Tibial artery (tissue), 4 donors: ENCODE results near the gene PIN1.
A peak's percentile ranks its signal among the peaks of the same experiment; 100 is the strongest.

Experiments used
- DNase-seq, 2 donors: peaks; one replicate each; pipeline ENCODE4 v3.0.0-alpha.2; 2019
- H3K27ac ChIP-seq, 2 donors: fragments of 200-600 bp; sonication (generic) in 1 of 2; 1 replicate in 1 of 2; 2 replicates in 1 of 2; pipeline ENCODE4 v1.5.1; 2018 to 2019; ENCODE audit warnings: mild to moderate bottlenecking in 1 of 2
- H3K27me3 ChIP-seq, 2 donors: fragments of 200-600 bp; sonication (generic) in 1 of 2; one replicate each; pipeline versions ENCODE4 v1.5.1 to v1.6.0; 2016 to 2019
- H3K36me3 ChIP-seq, 3 donors: fragments of 200-600 bp; sonication (generic) in 2 of 3; one replicate each; pipeline ENCODE4 v1.5.1; 2016 to 2019; ENCODE audit warnings: mild to moderate bottlenecking in 2 of 3
- H3K4me1 ChIP-seq, 4 donors: fragments of 200-600 bp; sonication (generic) in 2 of 4; 1 replicate in 3 of 4; 2 replicates in 1 of 4; pipeline ENCODE4 v1.5.1; 2016 to 2019
- H3K4me3 ChIP-seq, 2 donors: fragments of 200-600 bp; sonication (generic) in 1 of 2; 1 replicate in 1 of 2; 2 replicates in 1 of 2; pipeline ENCODE4 v1.5.1; 2018 to 2019; ENCODE audit warnings: mild to moderate bottlenecking in 2 of 2
- H3K9me3 ChIP-seq, 3 donors: fragments of 200-600 bp; sonication (generic) in 1 of 3; one replicate each; pipeline ENCODE4 v1.5.1; 2016 to 2019
- CTCF ChIP-seq, 2 experiments: fragments of 200-600 bp in 1 of 2; fragments of 450-650 bp in 1 of 2; IDR thresholded peaks; one replicate each; pipeline ENCODE4 v1.5.1; 2017 to 2019; ENCODE audit warnings: antibody characterized with exemption in 2 of 2, mild to moderate bottlenecking in 1 of 2, moderate library complexity in 1 of 2
- intact Hi-C: fragments of 100-400 bp; cut with DNase I; formaldehyde crosslinking; loops from one replicate; pipeline ENCODE4 v1.15.0; 2023; ENCODE audit warnings: low total_unique reads

PIN1 gene

GRCh38 chr19:9823816-9824215 is 11.3 kb upstream of the PIN1 start:
- H3K9me3 ChIP-seq: no peaks in the 10 kb centered on the region
- H3K36me3 ChIP-seq: peaks cover 0 to 6% (median 0%) of the 10 kb centered on the region in 3 donors
- no peak overlapping the region for H3K27ac ChIP-seq
- intact Hi-C loops: no loop called here
- peaks cover 0 to 28% (median 25%) of the 10 kb centered on the region in 4 donors for H3K4me1 ChIP-seq
- no peaks in the 10 kb centered on the region for H3K27me3 ChIP-seq
- H3K4me3 ChIP-seq: no peak overlapping the region
- DNase-seq: no peak
- TF ChIP-seq CTCF (IDR thresholded peaks at IDR 0.05): no peak

- Histone ChIP-seq H3K9me3 (no peaks in the 10 kb centered on the region), H3K4me3 (peak within 1 kb of the TSS; percentile 77 to 95), H3K36me3 (peaks cover 0 to 33% (median 13%) of the 10 kb centered on the region in 3 donors), H3K27ac (peak within 1 kb of the TSS; percentile 85 to 88), H3K4me1 (peaks cover 0 to 29% (median 25%) of the 10 kb centered on the region in 4 donors), H3K27me3 (no peaks in the 10 kb centered on the region)
- intact Hi-C loops: no loop called here
- TF ChIP-seq CTCF (IDR thresholded peaks at IDR 0.05): no peak
- peak; percentile 88 to 92 for DNase-seq
These were observed 7.6 kb upstream of the PIN1 start, which contains the start of gene UBL5 for GRCh38 chr19:9827289-9828238. UBL5 (plus strand) TSS chr19:9827918; CDS start chr19:9828338, 420 bp downstream.

GRCh38 chr19:9828551-9829063 is 6.5 kb upstream of the PIN1 start:
- no peak for DNase-seq
- Histone ChIP-seq H3K36me3 (peaks cover 0 to 31% (median 13%) of the 10 kb centered on the region in 3 donors), H3K4me1 (peaks cover 0 to 29% (median 25%) of the 10 kb centered on the region in 4 donors), H3K27me3 (no peaks in the 10 kb centered on the region), H3K4me3 (peak overlapping the region; percentile 77 to 95), H3K27ac (peak overlapping the region; percentile 85 to 88), H3K9me3 (no peaks in the 10 kb centered on the region)
- no peak for TF ChIP-seq CTCF (IDR thresholded peaks at IDR 0.05)
- intact Hi-C loops: no loop called here

GRCh38 chr19:9834307-9834725 is 802 bp upstream of the PIN1 start:
- DNase-seq: no peak
- Histone ChIP-seq H3K9me3 (no peaks in the 10 kb centered on the region), H3K4me1 (peaks cover 0 to 26% (median 14%) of the 10 kb centered on the region in 4 donors), H3K36me3 (peaks cover under 1 to 37% (median 26%) of the 10 kb centered on the region in 3 donors), H3K27me3 (no peaks in the 10 kb centered on the region), H3K4me3 (peak overlapping the region; percentile 94 to 96), H3K27ac (peak overlapping the region; percentile 85)
- no peak for TF ChIP-seq CTCF (IDR thresholded peaks at IDR 0.05)
- intact Hi-C loops: no loop called here

- DNase-seq: no peak
- intact Hi-C loops: no loop called here
- Histone ChIP-seq H3K4me1 (peaks cover 0 to 24% (median 13%) of the 10 kb centered on the region in 4 donors), H3K36me3 (peaks cover 12 to 37% (median 26%) of the 10 kb centered on the region in 3 donors), H3K9me3 (no peaks in the 10 kb centered on the region), H3K27me3 (no peaks in the 10 kb centered on the region), H3K27ac (peak overlapping the region; percentile 85), H3K4me3 (peak overlapping the region; percentile 94 to 96)
- no peak for TF ChIP-seq CTCF (IDR thresholded peaks at IDR 0.05)
These were observed 410 bp downstream of the PIN1 start for GRCh38 chr19:9835507-9835949.
